Smooth muscle cell (in vitro differentiated cells): Measurements from ENCODE around the gene GALR1. TPM values are rescaled to one million over a fixed set of nuclear protein-coding genes. Genes with fewer than 3 reads are reported as not detected.

Source experiments
- DNase-seq: peaks from one replicate; lab custom pipeline; 2025; ENCODE audit not compliant: unreplicated experiment; lab: John Stamatoyannopoulos, UW
- H2AFZ ChIP-seq: fragments of 200-600 bp; sonication (generic); 2 replicates; pipeline ENCODE4 v1.6.0; 2016; ENCODE audit warnings: antibody characterized with exemption, low read depth, mild to moderate bottlenecking
- H3F3A ChIP-seq: fragments of 200-600 bp; sonication (generic); 2 replicates; pipeline ENCODE4 v1.6.0; 2017; ENCODE audit warnings: antibody characterized with exemption, low read depth
- H3K27ac ChIP-seq: fragments of 200-600 bp; sonication (generic); 2 replicates; pipeline ENCODE4 v1.5.1; 2016; ENCODE audit warnings: low read depth, mild to moderate bottlenecking
- H3K27me3 ChIP-seq: fragments of 200-600 bp; sonication (generic); 2 replicates; pipeline ENCODE4 v1.6.1; 2016; ENCODE audit warnings: low read depth, mild to moderate bottlenecking
- H3K36me3 ChIP-seq: fragments of 200-600 bp; sonication (generic); 2 replicates; pipeline ENCODE4 v1.5.1; 2016; ENCODE audit warnings: low read depth
- H3K4me1 ChIP-seq: fragments of 200-600 bp; sonication (generic); 2 replicates; pipeline ENCODE4 v1.5.1; 2016; ENCODE audit warnings: low read depth
- H3K4me2 ChIP-seq: fragments of 200-600 bp; sonication (generic); 2 replicates; pipeline ENCODE4 v1.6.0; 2016; ENCODE audit warnings: mild to moderate bottlenecking
- H3K4me3 ChIP-seq: fragments of 200-600 bp; sonication (generic); 2 replicates; pipeline ENCODE4 v1.5.1; 2016; ENCODE audit warnings: mild to moderate bottlenecking
- H3K79me2 ChIP-seq: fragments of 200-600 bp; sonication (generic); 2 replicates; pipeline ENCODE4 v1.6.0; 2016; ENCODE audit warnings: low read depth, mild to moderate bottlenecking
- H3K9ac ChIP-seq: fragments of 200-600 bp; sonication (generic); 2 replicates; pipeline ENCODE4 v1.6.0; 2016; ENCODE audit warnings: low read depth
- H3K9me3 ChIP-seq: fragments of 200-600 bp; sonication (generic); replicated peaks from 2 replicates; pipeline ENCODE4 v1.5.1; 2016; ENCODE audit warnings: low read depth
- H4K20me1 ChIP-seq: fragments of 200-600 bp; sonication (generic); 2 replicates; pipeline ENCODE4 v1.6.0; 2016; ENCODE audit warnings: low read depth
- WGBS: methylation state at CpG from one replicate; pipeline ENCODE4 v1.1.7; 2016; ENCODE audit warnings: low lambda C conversion rate; 5-methylcytosine and 5-hydroxymethylcytosine counted together
- polyA plus RNA-seq: library from polyadenylated mRNA; unstranded; fragments of >200 nt; fragmentation: Nextera tagmentation; extraction: Ambion mirVana; gene quantifications from 2 replicates; pipeline ENCODE4 v1.2.1, GENCODE V29; 2016
- total RNA-seq: library from RNA; depleted of rRNA; stranded (reverse); fragments of >200 nt; gene quantifications from 2 replicates; pipeline ENCODE4 v1.2.3, GENCODE V29; 2014
- TF ChIP-seq, protein P1 (sequence below): fragments of 200-600 bp; sonication (generic); IDR thresholded peaks from 2 replicates; pipeline ENCODE4 v1.5.1; 2017; ENCODE audit warnings: borderline replicate concordance, mild to moderate bottlenecking, antibody characterized with exemption; ENCODE audit not compliant: insufficient read depth, poor library complexity, severe bottlenecking

The GALR1 gene
- total and polyA plus RNA-seq, 2 experiments from 2014 or later, result not detected

DNA sequence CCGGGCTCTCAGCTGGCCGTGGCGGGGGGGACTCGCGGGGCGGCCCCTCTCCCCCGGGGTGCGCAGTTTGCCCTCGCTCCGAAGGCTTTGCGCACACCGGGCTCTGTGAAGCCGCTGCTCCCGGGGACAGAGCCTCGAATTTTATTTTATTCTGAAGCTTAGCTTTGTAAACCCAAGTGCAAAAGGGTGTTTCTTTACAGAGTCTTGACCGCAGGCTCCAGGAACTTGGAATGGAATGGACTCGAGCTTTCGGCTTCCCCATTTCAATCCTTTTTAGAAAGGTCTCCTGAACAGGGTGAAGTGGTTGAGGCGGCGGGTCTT lies 2.0 kb downstream of the GALR1 start:
- 16% methylated on average over 20 of the region's 20 CpGs for WGBS
- TF ChIP-seq, protein P1, sequence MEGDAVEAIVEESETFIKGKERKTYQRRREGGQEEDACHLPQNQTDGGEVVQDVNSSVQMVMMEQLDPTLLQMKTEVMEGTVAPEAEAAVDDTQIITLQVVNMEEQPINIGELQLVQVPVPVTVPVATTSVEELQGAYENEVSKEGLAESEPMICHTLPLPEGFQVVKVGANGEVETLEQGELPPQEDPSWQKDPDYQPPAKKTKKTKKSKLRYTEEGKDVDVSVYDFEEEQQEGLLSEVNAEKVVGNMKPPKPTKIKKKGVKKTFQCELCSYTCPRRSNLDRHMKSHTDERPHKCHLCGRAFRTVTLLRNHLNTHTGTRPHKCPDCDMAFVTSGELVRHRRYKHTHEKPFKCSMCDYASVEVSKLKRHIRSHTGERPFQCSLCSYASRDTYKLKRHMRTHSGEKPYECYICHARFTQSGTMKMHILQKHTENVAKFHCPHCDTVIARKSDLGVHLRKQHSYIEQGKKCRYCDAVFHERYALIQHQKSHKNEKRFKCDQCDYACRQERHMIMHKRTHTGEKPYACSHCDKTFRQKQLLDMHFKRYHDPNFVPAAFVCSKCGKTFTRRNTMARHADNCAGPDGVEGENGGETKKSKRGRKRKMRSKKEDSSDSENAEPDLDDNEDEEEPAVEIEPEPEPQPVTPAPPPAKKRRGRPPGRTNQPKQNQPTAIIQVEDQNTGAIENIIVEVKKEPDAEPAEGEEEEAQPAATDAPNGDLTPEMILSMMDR, result no peak
- no peaks in the 10 kb centered on the region for H3K79me2 ChIP-seq
- H4K20me1 ChIP-seq, result no peaks in the 10 kb centered on the region
- no peak overlapping the region for H3K27ac ChIP-seq
- no peak overlapping the region for H3K9ac ChIP-seq
- no peaks in the 10 kb centered on the region for H3K36me3 ChIP-seq
- no peak for DNase-seq
- H3K27me3 ChIP-seq, result peaks cover 72% of the 10 kb centered on the region
- H3K4me1 ChIP-seq, result peaks cover 3% of the 10 kb centered on the region
- no peak overlapping the region for H3K4me3 ChIP-seq
- no peaks in the 10 kb centered on the region for H3K9me3 ChIP-seq
- no peak overlapping the region for H2AFZ ChIP-seq
- H3F3A ChIP-seq, result no peaks in the 10 kb centered on the region
- no peak overlapping the region for H3K4me2 ChIP-seq

DNA sequence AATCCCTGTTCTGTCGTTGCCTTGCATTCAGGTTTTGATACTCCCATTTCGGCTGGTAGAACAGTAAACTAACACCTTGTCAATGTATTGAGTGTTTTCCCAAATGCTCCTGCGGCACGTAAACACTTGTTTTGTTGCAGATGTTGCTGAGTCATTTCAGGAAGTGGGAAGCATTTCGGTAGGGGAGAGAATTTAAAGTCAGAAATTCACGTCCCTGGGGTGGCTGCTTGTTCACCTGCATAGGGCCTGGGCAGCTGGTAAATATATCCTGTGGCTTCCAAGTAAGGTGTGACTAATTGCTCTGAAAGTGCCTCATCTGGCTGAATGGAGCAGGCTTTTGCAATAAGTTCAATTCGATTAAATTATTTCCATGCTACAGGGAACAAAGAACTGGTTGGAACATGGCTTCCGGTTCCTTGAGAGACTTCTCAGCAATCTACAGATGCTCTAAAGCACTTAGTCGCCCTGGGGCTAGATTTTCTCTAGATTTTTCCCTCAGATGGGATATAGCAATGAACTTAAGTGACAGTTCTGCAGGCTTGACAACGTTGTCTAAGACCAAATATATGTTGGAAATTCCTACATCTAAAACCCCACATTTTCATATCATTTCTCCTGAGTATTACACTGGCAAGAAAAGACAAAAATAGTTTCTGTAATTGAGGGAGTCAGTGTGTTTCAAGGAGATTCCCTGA lies 5.2 kb downstream of the GALR1 start:
- 57% methylated on average over 10 of the region's 10 CpGs for WGBS
- H3K36me3 ChIP-seq, result no peaks in the 10 kb centered on the region
- H3K9me3 ChIP-seq, result no peaks in the 10 kb centered on the region
- H3K79me2 ChIP-seq, result no peaks in the 10 kb centered on the region
- no peak overlapping the region for H3K27ac ChIP-seq
- peaks cover 41% of the 10 kb centered on the region for H3K27me3 ChIP-seq
- DNase-seq, result no peak
- TF ChIP-seq, protein P1, result no peak
- H3K4me3 ChIP-seq, result no peak overlapping the region
- no peaks in the 10 kb centered on the region for H3K4me1 ChIP-seq
- no peaks in the 10 kb centered on the region for H4K20me1 ChIP-seq
- no peaks in the 10 kb centered on the region for H3F3A ChIP-seq
- H3K9ac ChIP-seq, result no peak overlapping the region
- no peak overlapping the region for H3K4me2 ChIP-seq
- no peak overlapping the region for H2AFZ ChIP-seq

DNA sequence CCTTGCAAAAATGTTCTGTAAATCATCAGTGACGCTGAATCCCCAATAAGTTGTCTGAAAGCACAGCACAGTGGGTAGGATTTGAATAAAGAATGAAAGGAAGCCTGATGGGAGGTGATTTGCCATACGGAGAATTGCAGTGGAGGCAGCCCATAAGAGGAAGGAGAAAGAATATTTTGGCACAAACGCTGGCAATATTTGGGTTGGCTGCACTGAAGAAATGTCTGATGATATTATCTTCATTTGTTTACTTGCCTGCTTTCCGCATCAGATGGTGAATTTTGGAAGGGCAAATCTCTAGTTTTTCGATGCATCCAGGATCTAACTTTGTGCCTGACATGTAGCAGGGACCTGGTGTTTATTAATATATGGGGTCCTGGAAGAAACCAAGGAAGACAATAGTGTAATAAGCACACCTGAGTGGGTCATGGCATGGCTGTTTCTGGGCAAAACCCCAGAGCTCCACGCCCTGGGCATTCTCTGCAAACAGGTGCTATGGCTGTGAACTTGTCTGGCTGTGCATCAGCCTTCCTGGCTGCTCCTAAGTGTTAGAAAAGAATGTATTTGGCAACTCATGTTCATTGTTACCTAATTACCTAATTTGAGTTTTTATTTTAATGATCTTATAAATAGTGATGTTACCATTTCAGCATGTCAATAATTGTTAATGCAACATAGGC lies 5.9 kb downstream of the GALR1 start:
- no peak overlapping the region for H3K9ac ChIP-seq
- H3K79me2 ChIP-seq, result no peaks in the 10 kb centered on the region
- no peak overlapping the region for H2AFZ ChIP-seq
- TF ChIP-seq, protein P1, result no peak
- no peak for DNase-seq
- H3K27ac ChIP-seq, result no peak overlapping the region
- no peaks in the 10 kb centered on the region for H3K36me3 ChIP-seq
- H3K4me2 ChIP-seq, result no peak overlapping the region
- no peaks in the 10 kb centered on the region for H3K9me3 ChIP-seq
- no peaks in the 10 kb centered on the region for H3K4me1 ChIP-seq
- 52% methylated on average over 6 of the region's 6 CpGs for WGBS
- no peaks in the 10 kb centered on the region for H3F3A ChIP-seq
- H4K20me1 ChIP-seq, result no peaks in the 10 kb centered on the region
- H3K4me3 ChIP-seq, result no peak overlapping the region
- H3K27me3 ChIP-seq, result peaks cover 34% of the 10 kb centered on the region
